A549 (cell line): ENCODE results near the gene FAM163B.

Experiments
- CEBPB ChIP-seq, 2 experiments: fragments of >200 bp in 1 of 2; sonication (Bioruptor Twin) in 1 of 2; formaldehyde crosslinking in 1 of 2; IDR thresholded peaks; 2 replicates each; pipeline ENCODE4 v1.6.1; 2012 to 2016
- EP300 ChIP-seq, 2 experiments: fragments of >200 bp; sonication (Bioruptor Twin); formaldehyde crosslinking; IDR thresholded peaks; 2 replicates in 1 of 2; 3 replicates in 1 of 2; pipeline ENCODE4 v1.6.1; 2016 to 2017
- FOXS1 ChIP-seq: fragments of 250-450 bp; sonication (Bioruptor Pico); IDR thresholded peaks from 2 replicates; pipeline ENCODE4 v1.5.0; 2020; ENCODE audit warnings: mild to moderate bottlenecking, moderate library complexity
- KDM1A ChIP-seq: fragments of 200-600 bp; sonication (generic); IDR thresholded peaks from 2 replicates; pipeline ENCODE4 v1.6.1; 2016; ENCODE audit warnings: low read depth, mild to moderate bottlenecking
- MYC ChIP-seq: IDR thresholded peaks from 2 replicates; pipeline ENCODE4 v1.6.1; 2012; ENCODE audit warnings: mild to moderate bottlenecking, inconsistent platforms, low read length, improper control_type of control experiment, borderline replicate concordance
- POLR2A ChIP-seq: IDR thresholded peaks from 2 replicates; pipeline ENCODE4 v1.6.1; 2012; ENCODE audit warnings: mild to moderate bottlenecking, low read length
- TF ChIP-seq, protein P1 (sequence below): fragments of >200 bp; sonication (Bioruptor Twin); formaldehyde crosslinking; IDR thresholded peaks from 3 replicates; pipeline ENCODE4 v1.5.1; 2016

DNA sequence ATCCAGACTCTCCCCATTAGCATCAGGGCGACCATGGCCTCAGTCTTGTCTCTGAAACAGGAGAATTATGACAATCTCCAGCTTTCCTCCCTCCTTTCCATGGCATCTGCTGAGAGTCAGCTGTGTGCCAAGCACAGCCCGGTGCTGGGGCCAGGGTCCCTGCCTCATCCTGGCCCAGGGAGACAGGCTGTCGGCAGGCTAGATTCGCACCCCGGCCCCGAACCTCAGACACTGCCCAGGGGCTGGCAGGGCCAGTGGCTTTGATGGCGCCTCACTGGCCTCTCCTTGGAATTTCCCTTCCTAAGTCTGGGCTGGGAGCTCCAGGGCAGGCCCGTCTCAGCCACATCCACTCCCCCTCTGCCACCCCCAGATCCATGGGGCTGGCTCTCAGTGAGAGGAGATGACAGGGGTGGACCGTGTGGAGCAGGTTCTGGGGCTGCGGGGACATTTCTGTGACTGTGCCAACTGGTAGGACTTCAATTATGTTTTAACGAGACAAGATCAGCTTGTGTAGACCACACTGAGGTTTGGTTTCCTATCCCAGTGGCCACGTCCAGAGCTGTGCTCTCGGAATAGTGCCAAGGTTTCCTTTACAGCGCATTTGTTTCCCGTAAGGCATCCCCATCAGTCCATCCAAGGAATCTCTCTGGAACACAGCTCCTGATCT is 15.5 kb downstream of the FAM163B start:
- TF ChIP-seq MYC (no peak), KDM1A (no peak), CEBPB (IDR thresholded peaks at IDR 0.05) (no peak), FOXS1 (CRISPR knock-in tag) (no peak), EP300 (IDR thresholded peaks at IDR 0.05) (no peak), POLR2A (no peak)
- TF ChIP-seq, protein P1, sequence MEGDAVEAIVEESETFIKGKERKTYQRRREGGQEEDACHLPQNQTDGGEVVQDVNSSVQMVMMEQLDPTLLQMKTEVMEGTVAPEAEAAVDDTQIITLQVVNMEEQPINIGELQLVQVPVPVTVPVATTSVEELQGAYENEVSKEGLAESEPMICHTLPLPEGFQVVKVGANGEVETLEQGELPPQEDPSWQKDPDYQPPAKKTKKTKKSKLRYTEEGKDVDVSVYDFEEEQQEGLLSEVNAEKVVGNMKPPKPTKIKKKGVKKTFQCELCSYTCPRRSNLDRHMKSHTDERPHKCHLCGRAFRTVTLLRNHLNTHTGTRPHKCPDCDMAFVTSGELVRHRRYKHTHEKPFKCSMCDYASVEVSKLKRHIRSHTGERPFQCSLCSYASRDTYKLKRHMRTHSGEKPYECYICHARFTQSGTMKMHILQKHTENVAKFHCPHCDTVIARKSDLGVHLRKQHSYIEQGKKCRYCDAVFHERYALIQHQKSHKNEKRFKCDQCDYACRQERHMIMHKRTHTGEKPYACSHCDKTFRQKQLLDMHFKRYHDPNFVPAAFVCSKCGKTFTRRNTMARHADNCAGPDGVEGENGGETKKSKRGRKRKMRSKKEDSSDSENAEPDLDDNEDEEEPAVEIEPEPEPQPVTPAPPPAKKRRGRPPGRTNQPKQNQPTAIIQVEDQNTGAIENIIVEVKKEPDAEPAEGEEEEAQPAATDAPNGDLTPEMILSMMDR, result no peak
